Activated CD4-positive, alpha-beta memory T cell treated with anti-CD3 and anti-CD28 coated beads, Interleukin-2, amount 10 ng/mL, durations not matched to agents 7 days and 5 days (primary cell): Measurements from ENCODE around the gene SLC27A3. TPM values are rescaled to one million over a fixed set of nuclear protein-coding genes. Genes with fewer than 3 reads are reported as not detected.
A peak's percentile ranks its signal among the peaks of the same experiment; 100 is the strongest.
"Not testable (repeated sequence)": the region's sequence is repeated elsewhere in the genome, so short reads cannot be mapped to it uniquely, and the experiment has no call there.

Experiments
- CTCF ChIA-PET: fragments of 350-600 bp; sonication (Branson Sonifier 250); formaldehyde crosslinking; loops from one replicate; lab custom pipeline; 2021; ENCODE audit warnings: antibody characterized with exemption, inconsistent platforms; lab: Charles Lee
- POLR2A ChIA-PET: fragments of 350-600 bp; sonication (Branson Sonifier 250); formaldehyde crosslinking; loops from one replicate; lab custom pipeline; 2021; ENCODE audit warnings: antibody characterized with exemption; lab: Charles Lee
- DNase-seq: peaks from one replicate; pipeline ENCODE4 v3.0.0-alpha.2; 2020
- H3K27ac Mint-ChIP-seq: one replicate; pipeline ENCODE4 v1.8.0; 2021; ENCODE audit warnings: mild to moderate bottlenecking, mixed read lengths
- H3K27me3 Mint-ChIP-seq: one replicate; pipeline ENCODE4 v1.8.0; 2021; ENCODE audit warnings: mixed read lengths
- H3K36me3 Mint-ChIP-seq: one replicate; pipeline ENCODE4 v1.8.0; 2021; ENCODE audit warnings: low read depth, mixed read lengths
- H3K4me1 Mint-ChIP-seq: one replicate; pipeline ENCODE4 v1.8.0; 2021; ENCODE audit warnings: mixed read lengths
- H3K4me3 Mint-ChIP-seq: one replicate; pipeline ENCODE4 v1.8.0; 2021; ENCODE audit warnings: mild to moderate bottlenecking, mixed read lengths
- H3K9me3 Mint-ChIP-seq: one replicate; pipeline ENCODE4 v1.8.0; 2021; ENCODE audit warnings: mixed read lengths
- total RNA-seq, 2 experiments: library from RNA; stranded (reverse); gene quantifications; one replicate each; pipeline ENCODE4 v1.2.3, GENCODE V29; 2021

The SLC27A3 gene
- total RNA-seq, 2 experiments from 2014 or later = 24.9 to 25.3 TPM

DNA sequence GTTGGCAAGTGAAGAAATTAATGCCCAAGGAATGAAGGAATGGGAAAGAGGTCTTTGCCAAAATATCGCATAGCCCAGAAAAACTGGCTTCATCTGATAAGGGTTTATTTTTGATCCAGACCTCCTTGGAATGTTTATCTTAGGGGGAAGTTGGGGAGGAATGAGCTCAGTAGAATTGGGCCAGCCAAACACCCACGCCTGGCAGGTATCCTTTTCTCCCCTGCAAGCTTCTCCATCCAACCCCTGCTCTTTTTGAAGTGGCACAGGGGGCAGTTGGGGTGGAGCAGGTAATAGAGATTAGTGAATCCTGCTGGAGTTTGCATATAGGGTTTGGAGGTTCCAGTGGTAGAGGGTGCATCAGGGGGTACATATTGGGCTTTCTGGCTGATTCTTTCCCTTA is 26.3 kb upstream of the SLC27A3 start:
- DNase-seq = no peak
- Mint-ChIP-seq H3K4me3 (no peak overlapping the region), H3K27me3 (no peaks in the 10 kb centered on the region), H3K36me3 (peaks cover 57% of the 10 kb centered on the region), H3K27ac (no peak overlapping the region), H3K9me3 (no peaks in the 10 kb centered on the region), H3K4me1 (peaks cover 7% of the 10 kb centered on the region)
- ChIA-PET CTCF (interaction anchor here (0.9 to 1.9 kb wide), 3 partner anchors 71 to 238 kb away, joined by 5 read pairs; partner anchors contain the start of gene NPR1), POLR2A (interaction anchor here (2.8 kb wide), 1 partner anchor 238 kb away, joined by 7 read pairs; the partner anchor contains the start of gene RAB13)

DNA sequence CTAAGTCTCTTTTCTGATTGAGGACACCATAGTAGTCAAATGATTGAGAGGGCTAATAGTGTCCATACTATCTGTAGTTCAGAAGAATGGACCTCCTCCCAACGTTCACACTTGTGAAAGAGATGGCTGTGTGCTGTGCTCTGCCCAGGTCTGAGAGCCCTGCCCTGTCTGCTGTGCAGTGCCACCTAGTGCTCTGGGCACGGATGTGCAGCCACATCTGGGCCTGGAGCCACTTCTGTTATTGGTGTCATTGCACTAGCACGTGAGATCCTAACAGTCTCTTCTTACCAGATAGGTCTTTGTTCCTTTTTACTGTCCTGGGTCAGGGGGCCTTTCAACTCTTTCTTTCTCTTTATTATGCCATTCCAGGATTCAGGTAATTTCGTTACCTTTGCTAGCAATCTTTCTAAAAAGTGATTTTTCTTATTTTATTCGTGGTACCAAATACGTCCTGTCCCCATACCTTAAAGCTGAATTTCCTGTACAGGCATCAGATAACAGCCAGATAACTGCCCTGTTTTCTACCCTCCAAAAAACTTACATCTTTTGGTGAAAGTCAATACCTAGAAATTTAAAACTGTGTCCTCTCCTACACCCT is 25.7 kb upstream of the SLC27A3 start:
- H3K27ac Mint-ChIP-seq = no peak overlapping the region
- no peak overlapping the region for H3K4me3 Mint-ChIP-seq
- POLR2A ChIA-PET = interaction anchor here (1.1 to 2.8 kb wide), 2 partner anchors 21 to 237 kb away, joined by 3 to 7 read pairs; partner anchors contain the start of genes INTS3 and RAB13
- peak; percentile 82 for DNase-seq
- H3K9me3 Mint-ChIP-seq = no peaks in the 10 kb centered on the region
- peaks cover 57% of the 10 kb centered on the region for H3K36me3 Mint-ChIP-seq
- no peaks in the 10 kb centered on the region for H3K27me3 Mint-ChIP-seq
- CTCF ChIA-PET = interaction anchor here (0.9 to 1.9 kb wide), 4 partner anchors 72 to 239 kb away, joined by 3 to 7 read pairs (median 5); partner anchors contain the start of genes NPR1 and RAB13
- peaks cover 7% of the 10 kb centered on the region for H3K4me1 Mint-ChIP-seq

DNA sequence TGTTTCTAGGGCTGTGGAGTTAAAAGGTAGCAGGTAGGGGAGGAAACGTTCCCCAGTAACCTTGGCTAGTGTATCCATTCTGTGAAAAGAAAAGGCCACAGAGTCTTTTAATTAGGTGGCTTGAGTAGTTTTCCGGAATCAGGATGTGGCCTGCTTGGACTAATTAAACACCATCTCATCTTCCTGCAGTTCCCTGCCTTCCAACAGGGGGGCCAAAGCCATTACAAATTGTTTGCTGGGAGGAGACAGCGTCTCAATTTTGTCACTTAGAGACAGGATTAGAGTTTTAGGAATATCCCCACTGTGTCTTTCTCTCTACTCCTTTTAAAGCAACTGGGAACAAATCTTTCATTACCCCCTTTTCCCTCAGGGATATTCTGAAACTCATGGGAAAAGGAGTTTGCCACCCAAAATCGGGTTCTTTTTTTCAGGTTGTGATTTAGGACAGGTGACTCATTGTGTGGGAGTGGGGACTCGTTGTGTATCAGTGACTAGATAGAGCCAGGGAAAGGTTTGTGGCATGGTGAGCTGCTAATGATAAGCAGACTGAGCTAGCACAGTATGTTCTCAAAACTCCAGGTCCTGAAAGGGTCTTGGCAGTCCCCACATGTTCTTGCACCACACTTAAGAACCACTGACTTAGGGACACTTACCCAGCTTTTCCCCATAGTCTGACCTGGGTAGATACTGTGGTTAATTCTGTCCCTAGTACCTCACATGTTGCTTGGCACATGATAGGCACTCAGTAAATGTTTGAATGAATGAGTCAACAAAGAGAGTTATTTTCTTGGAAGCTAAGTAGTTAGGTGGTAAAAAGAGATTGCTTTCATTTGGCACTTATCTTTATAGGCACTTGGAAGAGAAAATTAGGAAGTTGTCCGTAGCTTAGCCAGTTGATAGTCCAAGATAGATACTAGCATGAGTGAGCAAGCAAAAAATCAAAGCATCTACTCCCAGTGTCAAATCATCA is 24.9 kb upstream of the SLC27A3 start:
- peaks cover 7% of the 10 kb centered on the region for H3K4me1 Mint-ChIP-seq
- H3K36me3 Mint-ChIP-seq = peaks cover 63% of the 10 kb centered on the region
- H3K9me3 Mint-ChIP-seq = no peaks in the 10 kb centered on the region
- H3K4me3 Mint-ChIP-seq = no peak overlapping the region
- ChIA-PET POLR2A (interaction anchor here (1.1 to 2.8 kb wide), 2 partner anchors 22 to 237 kb away, joined by 3 to 7 read pairs; partner anchors contain the start of genes INTS3 and RAB13), CTCF (interaction anchor here (0.6 to 1.8 kb wide), 5 partner anchors 74 to 478 kb away, joined by 3 to 7 read pairs (median 5); partner anchors contain the start of gene RAB13)
- no peak for DNase-seq
- no peaks in the 10 kb centered on the region for H3K27me3 Mint-ChIP-seq
- no peak overlapping the region for H3K27ac Mint-ChIP-seq

DNA sequence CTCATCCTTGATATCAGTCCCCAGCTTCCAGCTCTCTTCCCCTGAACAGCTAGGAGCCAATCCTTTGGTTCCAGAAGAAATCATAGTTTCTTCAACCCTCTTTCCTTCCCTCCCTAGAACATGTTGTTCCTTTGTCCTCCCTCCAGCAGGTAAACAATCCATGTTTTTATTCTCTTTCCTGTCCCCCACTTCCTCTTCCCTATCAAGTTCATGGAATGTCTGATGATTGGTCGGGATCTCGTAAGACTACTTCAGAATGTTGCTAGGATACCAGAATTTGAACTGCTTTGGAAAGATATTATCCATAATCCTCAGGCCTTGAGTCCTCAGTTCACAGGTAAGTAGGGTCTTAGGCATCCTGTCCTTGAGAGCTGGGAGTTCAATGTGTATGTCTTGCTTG is 23.1 kb upstream of the SLC27A3 start:
- ChIA-PET CTCF (interaction anchor here (1.3 to 1.8 kb wide), 2 partner anchors 9 to 80 kb away, joined by 3 to 6 read pairs; no protein-coding TSS in a partner anchor), POLR2A (no interaction called here)
- peaks cover 62% of the 10 kb centered on the region for H3K36me3 Mint-ChIP-seq

DNA sequence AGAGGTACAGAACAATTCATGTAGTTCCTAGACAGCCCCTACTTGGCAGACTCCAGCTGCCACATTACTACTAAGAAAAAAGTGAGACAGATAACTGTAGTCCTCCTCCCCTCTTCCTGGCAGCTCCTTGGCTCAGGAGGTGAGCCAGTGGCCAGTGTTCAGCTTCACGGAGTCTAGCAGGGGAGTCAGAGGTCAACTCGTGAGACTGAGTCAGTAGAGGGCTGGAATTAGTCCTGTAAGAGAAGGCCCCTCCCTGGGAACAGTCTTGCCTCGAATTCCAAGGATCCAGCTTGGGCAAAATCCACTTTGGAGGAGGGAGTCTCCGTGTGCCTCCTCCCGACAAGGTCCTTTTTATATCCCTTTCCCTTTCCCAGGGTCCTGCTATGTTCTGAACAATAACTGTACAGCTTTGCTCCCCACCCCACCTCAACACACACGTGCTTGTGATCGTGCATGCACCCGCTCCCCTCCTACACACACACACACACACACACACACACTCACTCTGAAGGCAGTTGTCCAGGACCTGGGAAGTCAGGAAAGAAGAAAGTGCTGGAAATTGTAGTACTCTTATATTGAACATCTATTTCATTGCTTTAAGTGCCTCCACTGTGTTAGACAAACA is 22.5 kb upstream of the SLC27A3 start:
- H3K27ac Mint-ChIP-seq = no peak overlapping the region
- H3K4me1 Mint-ChIP-seq = peaks cover 7% of the 10 kb centered on the region
- no peak overlapping the region for H3K4me3 Mint-ChIP-seq
- peaks cover 63% of the 10 kb centered on the region for H3K36me3 Mint-ChIP-seq
- H3K9me3 Mint-ChIP-seq = no peaks in the 10 kb centered on the region
- POLR2A ChIA-PET = no interaction called here
- no peak for DNase-seq
- CTCF ChIA-PET = interaction anchor here (1.3 to 1.8 kb wide), 2 partner anchors 10 to 81 kb away, joined by 3 to 6 read pairs; no protein-coding TSS in a partner anchor
- H3K27me3 Mint-ChIP-seq = no peaks in the 10 kb centered on the region

More for the DNA sequence above, 23.1 kb upstream of the SLC27A3 start:
- Mint-ChIP-seq H3K9me3 (no peaks in the 10 kb centered on the region), H3K4me3 (no peak overlapping the region), H3K4me1 (peaks cover 7% of the 10 kb centered on the region), H3K27ac (no peak overlapping the region), H3K27me3 (no peaks in the 10 kb centered on the region)
- DNase-seq = no peak

DNA sequence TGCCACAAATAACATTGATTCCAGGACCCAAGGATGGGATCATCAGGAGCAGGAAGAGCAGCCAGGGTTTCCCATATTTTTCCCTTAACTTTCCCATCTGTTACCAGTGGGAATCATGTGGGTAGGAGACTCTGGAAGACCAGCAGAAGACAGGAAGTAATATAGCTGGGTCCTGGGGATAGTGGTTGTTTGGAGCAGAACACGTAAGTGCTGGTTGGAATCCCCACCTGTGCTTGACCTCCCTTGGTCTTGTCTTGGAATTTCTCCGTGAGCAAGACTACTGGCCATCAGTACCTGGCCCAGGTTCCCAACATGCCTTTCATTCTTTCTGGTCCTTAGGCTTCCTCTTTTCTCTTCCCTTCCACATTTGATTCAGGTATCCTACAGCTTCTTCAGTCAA is 20.9 kb upstream of the SLC27A3 start:
- H3K36me3 Mint-ChIP-seq = peaks cover 56% of the 10 kb centered on the region
- ChIA-PET POLR2A (interaction anchor here (1.2 kb wide), 1 partner anchor 9 kb away, joined by 4 read pairs; no protein-coding TSS in a partner anchor), CTCF (interaction anchor here (1.5 kb wide), 1 partner anchor 26 kb away, joined by 5 read pairs; the partner anchor contains the start of gene INTS3)
- no peaks in the 10 kb centered on the region for H3K9me3 Mint-ChIP-seq
- H3K27me3 Mint-ChIP-seq = no peaks in the 10 kb centered on the region
- peaks cover 4% of the 10 kb centered on the region for H3K4me1 Mint-ChIP-seq
- H3K27ac Mint-ChIP-seq = no peak overlapping the region
- H3K4me3 Mint-ChIP-seq = no peak overlapping the region
- no peak for DNase-seq

DNA sequence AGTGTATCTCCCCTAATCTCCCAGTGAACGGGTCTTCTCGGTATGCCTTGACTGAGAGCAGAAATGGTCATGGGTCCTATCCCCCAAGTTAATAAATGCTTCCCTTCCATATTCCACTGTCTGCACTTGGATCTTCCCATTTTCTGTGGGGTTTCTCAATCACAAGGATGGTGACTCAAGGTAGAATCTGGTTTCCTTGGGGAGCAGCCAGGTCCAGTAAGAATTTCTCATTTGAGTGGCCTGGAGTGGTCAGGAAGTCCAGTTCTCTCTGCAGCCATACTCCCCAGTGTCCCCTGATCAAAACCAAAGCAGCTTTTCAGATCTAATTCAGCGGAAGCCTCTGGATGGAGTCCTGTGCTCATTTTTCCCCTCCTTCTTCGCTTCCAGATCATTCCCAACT is 14.8 kb upstream of the SLC27A3 start:
- no peak overlapping the region for H3K4me3 Mint-ChIP-seq
- H3K27me3 Mint-ChIP-seq = no peaks in the 10 kb centered on the region
- CTCF ChIA-PET = interaction anchor here (1.0 kb wide), 1 partner anchor 227 kb away, joined by 3 read pairs; no protein-coding TSS in a partner anchor
- no peaks in the 10 kb centered on the region for H3K4me1 Mint-ChIP-seq
- no peak overlapping the region for H3K27ac Mint-ChIP-seq
- H3K9me3 Mint-ChIP-seq = no peaks in the 10 kb centered on the region
- no peak for DNase-seq
- POLR2A ChIA-PET = interaction anchor here (0.9 to 1.3 kb wide), 2 partner anchors 9 to 23 kb away, joined by 3 to 4 read pairs; no protein-coding TSS in a partner anchor
- peaks cover 50% of the 10 kb centered on the region for H3K36me3 Mint-ChIP-seq

DNA sequence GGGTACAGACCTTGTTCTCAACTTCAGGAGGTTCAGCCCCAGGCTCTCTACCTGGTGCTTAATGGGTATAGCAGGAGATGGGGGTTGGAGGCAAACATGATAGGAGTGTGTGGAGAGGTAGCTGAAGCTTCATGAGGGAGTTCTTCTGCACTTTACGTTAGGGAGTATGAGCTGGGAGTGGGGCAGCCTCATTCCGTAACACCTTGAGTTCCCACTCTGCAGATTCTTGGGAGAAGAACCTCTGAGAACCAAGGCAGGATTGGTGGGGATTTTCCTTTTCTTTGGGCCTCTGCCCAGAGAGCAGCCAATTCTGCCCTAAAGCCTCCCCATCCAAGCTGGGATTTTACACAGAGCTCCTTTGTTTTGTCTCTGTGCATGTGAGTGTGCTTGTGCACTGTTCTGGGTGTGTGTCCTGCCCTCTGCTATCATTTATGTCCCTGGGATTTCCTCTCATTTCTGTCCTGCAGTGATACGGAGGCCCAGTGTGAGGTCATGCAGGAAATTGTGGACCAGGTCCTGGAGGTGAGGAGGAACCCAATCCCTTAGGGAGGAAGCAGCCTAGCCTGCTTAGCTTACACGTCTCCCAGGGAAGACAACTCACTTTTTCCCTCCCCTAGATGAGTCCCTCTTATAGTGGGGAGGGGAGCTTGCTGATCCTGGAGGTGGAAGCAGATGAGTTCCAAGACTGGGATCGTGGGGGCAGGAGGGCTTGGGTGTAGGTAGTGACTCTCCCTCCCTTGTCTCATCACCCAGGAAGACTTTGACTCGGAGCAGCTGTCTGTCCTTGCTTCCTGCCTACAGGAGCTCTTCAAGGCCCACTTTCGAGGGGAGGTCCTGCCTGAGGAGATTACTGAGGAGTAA is 11.6 kb upstream of the SLC27A3 start:
- H3K27me3 Mint-ChIP-seq = no peaks in the 10 kb centered on the region
- peaks cover 58% of the 10 kb centered on the region for H3K36me3 Mint-ChIP-seq
- CTCF ChIA-PET = interaction anchor here (1.4 kb wide), 1 partner anchor 12 kb away, joined by 3 read pairs; the partner anchor contains the start of gene SLC27A3
- H3K4me3 Mint-ChIP-seq = no peak overlapping the region
- DNase-seq = no peak
- H3K27ac Mint-ChIP-seq = no peak overlapping the region
- H3K4me1 Mint-ChIP-seq = no peaks in the 10 kb centered on the region
- POLR2A ChIA-PET = interaction anchor here (0.8 to 2.3 kb wide), 5 partner anchors 9 to 226 kb away, joined by 3 to 6 read pairs (median 4); partner anchors contain the start of gene SLC27A3
- H3K9me3 Mint-ChIP-seq = no peaks in the 10 kb centered on the region

DNA sequence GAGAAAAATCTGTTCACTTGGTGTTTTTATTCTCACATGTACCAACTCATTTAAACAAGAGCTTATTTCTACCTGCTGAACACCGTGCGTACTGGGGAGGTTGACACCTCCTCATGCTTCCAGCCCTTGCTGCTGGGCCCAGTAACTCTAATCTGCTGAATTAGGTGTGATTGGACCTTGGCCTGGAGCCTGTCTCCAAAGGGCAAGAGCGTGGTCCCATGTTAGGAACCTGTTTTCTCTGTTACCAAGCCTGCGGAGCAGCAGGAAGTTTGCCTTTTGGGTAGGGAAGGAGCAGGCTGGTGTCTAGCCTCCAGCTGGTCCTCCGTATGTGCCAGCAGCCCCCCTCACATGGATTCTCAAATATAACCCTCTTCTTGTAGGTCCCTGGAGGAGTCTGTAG is 10.9 kb upstream of the SLC27A3 start:
- POLR2A ChIA-PET = interaction anchor here (1.4 to 2.3 kb wide), 3 partner anchors 11 to 226 kb away, joined by 3 to 6 read pairs (median 5); partner anchors contain the start of gene SLC27A3
- no peaks in the 10 kb centered on the region for H3K9me3 Mint-ChIP-seq
- peaks cover 63% of the 10 kb centered on the region for H3K36me3 Mint-ChIP-seq
- no peaks in the 10 kb centered on the region for H3K27me3 Mint-ChIP-seq
- DNase-seq = no peak
- H3K4me1 Mint-ChIP-seq = no peaks in the 10 kb centered on the region
- CTCF ChIA-PET = interaction anchor here (1.4 kb wide), 1 partner anchor 11 kb away, joined by 3 read pairs; the partner anchor contains the start of gene SLC27A3
- H3K27ac Mint-ChIP-seq = no peak overlapping the region
- H3K4me3 Mint-ChIP-seq = no peak overlapping the region

DNA sequence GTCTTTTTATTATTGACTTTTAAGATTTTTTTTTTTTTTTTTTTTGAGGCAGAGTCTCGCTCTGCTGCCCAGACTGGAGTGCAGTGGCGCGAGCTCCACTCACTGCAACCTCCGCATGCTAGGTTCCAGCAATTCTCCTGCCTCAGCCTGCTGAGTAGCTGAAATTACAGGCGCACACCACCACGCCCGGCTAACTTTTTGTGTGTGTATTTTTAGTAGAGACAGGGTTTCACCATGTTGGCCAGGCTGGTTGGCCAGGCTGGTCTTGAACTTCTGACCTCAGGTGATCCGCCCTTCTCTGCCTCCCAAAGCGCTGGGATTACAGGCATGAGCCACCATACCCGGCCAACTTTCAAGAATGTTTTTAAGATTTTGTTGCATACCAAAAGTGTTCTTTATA is 8.5 kb upstream of the SLC27A3 start:
- not testable (repeated sequence) for H3K27me3 Mint-ChIP-seq
- H3K36me3 Mint-ChIP-seq = peaks cover 52% of the 10 kb centered on the region
- POLR2A ChIA-PET = interaction anchor here (2.7 kb wide), 1 partner anchor 17 kb away, joined by 6 read pairs; no protein-coding TSS in a partner anchor

DNA sequence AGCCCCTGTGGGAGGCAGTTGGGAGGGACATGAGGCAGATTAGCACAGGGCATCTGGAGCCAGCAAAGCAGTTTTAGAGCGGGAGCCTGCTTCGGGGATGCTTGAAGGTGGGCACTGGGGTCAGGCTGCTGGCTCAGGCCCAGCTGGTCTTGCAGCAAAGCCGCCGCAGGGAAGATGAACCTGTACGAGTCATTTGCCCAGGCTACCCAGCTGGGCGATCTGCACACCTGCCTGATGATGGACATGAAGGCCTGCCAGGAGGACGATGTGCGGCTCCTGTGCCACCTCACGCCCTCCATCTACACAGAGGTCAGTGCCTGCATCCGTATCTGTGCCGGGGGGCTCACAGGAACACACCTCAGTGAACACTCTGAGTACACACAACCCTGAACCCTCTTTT is 7.7 kb upstream of the SLC27A3 start:
- CTCF ChIA-PET = no interaction called here
- H3K4me3 Mint-ChIP-seq = no peak overlapping the region
- no peaks in the 10 kb centered on the region for H3K27me3 Mint-ChIP-seq
- no peak for DNase-seq
- POLR2A ChIA-PET = interaction anchor here (2.7 kb wide), 1 partner anchor 16 kb away, joined by 6 read pairs; no protein-coding TSS in a partner anchor
- H3K27ac Mint-ChIP-seq = no peak overlapping the region
- no peaks in the 10 kb centered on the region for H3K4me1 Mint-ChIP-seq
- H3K9me3 Mint-ChIP-seq = no peaks in the 10 kb centered on the region
- H3K36me3 Mint-ChIP-seq = peaks cover 54% of the 10 kb centered on the region

More for the DNA sequence above, 8.5 kb upstream of the SLC27A3 start:
- H3K9me3 Mint-ChIP-seq, DNase-seq, H3K4me1 Mint-ChIP-seq, CTCF ChIA-PET, H3K27ac Mint-ChIP-seq, H3K4me3 Mint-ChIP-seq: not testable (repeated sequence)
